HCT116 (cell line): Measurements from ENCODE around the gene HEXB. TPM values are rescaled to one million over a fixed set of nuclear protein-coding genes. Genes with fewer than 3 reads are reported as not detected.

ENCODE experiments used
- ATAC-seq: fragments of 200-7000 bp; cut with Tn5 transposase; 2 replicates; pipeline ENCODE4 v1.9.1; 2020; ENCODE audit warnings: mild to moderate bottlenecking, moderate library complexity
- BruUV-seq: library from RNA; stranded (reverse); fragments of 400-500 nt; replicated peaks from 2 replicates; lab custom pipeline; 2021; lab: Mats Ljungman, UMichigan
- CTCF ChIA-PET: fragments of 300-600 bp; sonication (Branson Sonifier 250); formaldehyde crosslinking; loops from one replicate; lab custom pipeline; 2021; ENCODE audit warnings: antibody characterized with exemption; lab: Charles Lee
- POLR2A ChIA-PET: fragments of 300-600, 350-600 bp; sonication (Branson Sonifier 250); formaldehyde crosslinking; loops from one replicate; lab custom pipeline; 2021; ENCODE audit warnings: antibody characterized with exemption; lab: Charles Lee
- RAD21 ChIA-PET, 2 experiments: fragments of 300-600 bp; sonication (Branson Sonifier 250); formaldehyde crosslinking; loops; one replicate each; lab custom pipeline; 2023; ENCODE audit warnings: low total read pairs in 2 of 2; ENCODE audit not compliant: uncharacterized antibody in 2 of 2, unreplicated experiment in 2 of 2, low non-redundant PET in 1 of 2; lab: Charles Lee
- DNase-seq: peaks from one replicate; pipeline ENCODE4 v3.0.0-alpha.2; 2010; ENCODE audit warnings: low read depth, low spot score
- H2AFZ ChIP-seq: fragments of 200-600 bp; shearing (Covaris generic), sonication (generic); 2 replicates; pipeline ENCODE4 v1.6.1; 2017; ENCODE audit warnings: low read depth, mixed run types, mixed read lengths, antibody characterized with exemption, low read length; ENCODE audit not compliant: poor library complexity, severe bottlenecking
- H3K27ac ChIP-seq: 2 replicates; pipeline ENCODE4 v1.5.1; 2012; ENCODE audit warnings: low read depth, low read length
- H3K27me3 ChIP-seq: fragments of 200-600 bp; sonication (generic); 2 replicates; pipeline ENCODE4 v1.6.1; 2016; ENCODE audit warnings: mixed run types, low read length, mixed read lengths; ENCODE audit not compliant: insufficient read depth
- H3K36me3 ChIP-seq, 2 experiments: fragments of 200-500 bp in 1 of 2; fragments of 200-600 bp in 1 of 2; sonication (Bioruptor generic) in 1 of 2; sonication (generic) in 1 of 2; 2 replicates each; pipeline versions ENCODE4 v1.5.1 to v1.6.1; 2014 to 2016; ENCODE audit warnings: low read length in 2 of 2, inconsistent platforms in 1 of 2, mixed read lengths in 1 of 2, mixed run types in 1 of 2; ENCODE audit not compliant: insufficient read depth in 2 of 2, control insufficient read depth in 1 of 2
- H3K4me1 ChIP-seq, 2 experiments: fragments of 200-600 bp in 1 of 2; sonication (generic) in 1 of 2; 2 replicates each; pipeline versions ENCODE4 v1.5.1 to v1.6.1; 2012 to 2017; ENCODE audit warnings: low read length in 2 of 2, inconsistent platforms in 1 of 2, mild to moderate bottlenecking in 1 of 2, mixed read lengths in 1 of 2, mixed run types in 1 of 2, moderate library complexity in 1 of 2; ENCODE audit not compliant: insufficient read depth in 2 of 2, control insufficient read depth in 1 of 2
- H3K4me2 ChIP-seq: fragments of 200-600 bp; sonication (generic); 2 replicates; pipeline ENCODE4 v1.6.1; 2017; ENCODE audit warnings: mixed run types, low read length, mixed read lengths
- H3K4me3 ChIP-seq, 2 experiments: fragments of 200-600 bp in 1 of 2; sonication (generic) in 1 of 2; replicated peaks in 1 of 2; 2 replicates each; pipeline ENCODE4 v1.5.1; 2011 to 2016; ENCODE audit warnings: low read length in 2 of 2, control low read depth in 1 of 2, low read depth in 1 of 2, mild to moderate bottlenecking in 1 of 2, mixed read lengths in 1 of 2, mixed run types in 1 of 2
- H3K79me2 ChIP-seq: fragments of 200-600 bp; sonication (generic); 2 replicates; pipeline ENCODE4 v1.6.1; 2017; ENCODE audit warnings: mild to moderate bottlenecking, mixed run types, low read length, moderate library complexity, mixed read lengths; ENCODE audit not compliant: insufficient read depth
- H3K9ac ChIP-seq: fragments of 200-600 bp; sonication (generic); 2 replicates; pipeline ENCODE4 v1.6.1; 2016; ENCODE audit warnings: low read length, mixed read lengths
- H3K9me2 ChIP-seq: fragments of 200-600 bp; sonication (generic), shearing (Covaris generic); 2 replicates; pipeline ENCODE4 v1.6.1; 2017; ENCODE audit warnings: mixed run types, mild to moderate bottlenecking, moderate library complexity; ENCODE audit not compliant: insufficient read depth
- H3K9me3 ChIP-seq, 2 experiments: fragments of 200-500 bp in 1 of 2; fragments of 200-600 bp in 1 of 2; sonication (Bioruptor generic) in 1 of 2; sonication (generic) in 1 of 2; 2 replicates each; pipeline ENCODE4 v1.6.1; 2014 to 2017; ENCODE audit warnings: low read length in 2 of 2, mixed read lengths in 2 of 2, inconsistent platforms in 1 of 2, low read depth in 1 of 2, mild to moderate bottlenecking in 1 of 2, mixed run types in 1 of 2, moderate library complexity in 1 of 2; ENCODE audit not compliant: control insufficient read depth in 1 of 2, insufficient read depth in 1 of 2
- H4K20me1 ChIP-seq: fragments of 200-600 bp; sonication (generic), shearing (Covaris generic); 2 replicates; pipeline ENCODE4 v1.6.1; 2017; ENCODE audit warnings: mixed run types, mild to moderate bottlenecking, moderate library complexity; ENCODE audit not compliant: insufficient read depth
- CBX3 ChIP-seq: IDR thresholded peaks from 2 replicates; pipeline ENCODE4 v1.6.1; 2012; ENCODE audit warnings: low read depth
- CEBPB ChIP-seq: IDR thresholded peaks from 2 replicates; pipeline ENCODE4 v1.6.1; 2012; ENCODE audit warnings: low read depth
- EGR1 ChIP-seq: IDR thresholded peaks from 2 replicates; pipeline ENCODE4 v1.6.1; 2012; ENCODE audit warnings: low read depth
- EZH2 ChIP-seq: fragments of 200-600 bp; sonication (generic); IDR thresholded peaks from 2 replicates; pipeline ENCODE4 v1.6.1; 2017; ENCODE audit warnings: antibody characterized with exemption, mixed run types
- EZH2phosphoT487 ChIP-seq: fragments of 200-600 bp; IDR thresholded peaks from 2 replicates; pipeline ENCODE4 v1.6.1; 2018; ENCODE audit warnings: antibody characterized with exemption, borderline replicate concordance
- FOSL1 ChIP-seq: IDR thresholded peaks from 2 replicates; pipeline ENCODE4 v1.6.1; 2012; ENCODE audit warnings: low read depth
- JUND ChIP-seq: IDR thresholded peaks from 2 replicates; pipeline ENCODE4 v1.6.1; 2012
- POLR2A ChIP-seq: IDR thresholded peaks from 2 replicates; pipeline ENCODE4 v1.7.0; 2011; ENCODE audit warnings: borderline replicate concordance; ENCODE audit not compliant: insufficient read depth, insufficient read length; ENCODE audit errors: extremely low read depth
- POLR2AphosphoS5 ChIP-seq: IDR thresholded peaks from 2 replicates; pipeline ENCODE4 v1.6.1; 2011; ENCODE audit warnings: mild to moderate bottlenecking, low read depth, low read length, moderate library complexity
- RAD21 ChIP-seq: IDR thresholded peaks from 2 replicates; pipeline ENCODE4 v1.6.1; 2012; ENCODE audit warnings: low read depth, mild to moderate bottlenecking
- SIN3A ChIP-seq: IDR thresholded peaks from 2 replicates; pipeline ENCODE4 v1.6.1; 2012; ENCODE audit warnings: low read depth
- SP1 ChIP-seq: IDR thresholded peaks from 2 replicates; pipeline ENCODE4 v1.6.1; 2012; ENCODE audit warnings: low read depth
- SRF ChIP-seq: IDR thresholded peaks from 2 replicates; pipeline ENCODE4 v1.6.1; 2012; ENCODE audit warnings: low read depth
- TCF7L2 ChIP-seq: IDR thresholded peaks from 2 replicates; pipeline ENCODE4 v1.7.0; 2011; ENCODE audit warnings: borderline replicate concordance, inconsistent platforms; ENCODE audit not compliant: insufficient read depth, insufficient read length; ENCODE audit errors: extremely low read depth
- YY1 ChIP-seq: IDR thresholded peaks from 2 replicates; pipeline ENCODE4 v1.6.1; 2011; ENCODE audit warnings: low read length, low read depth, moderate library complexity, mild to moderate bottlenecking; ENCODE audit not compliant: insufficient replicate concordance; ENCODE audit errors: extremely low read depth
- ZFX ChIP-seq: fragments of 450-650 bp; IDR thresholded peaks from 2 replicates; pipeline ENCODE4 v1.6.1; 2017
- intact Hi-C: fragments of 100-400 bp; cut with micrococcal nuclease; formaldehyde crosslinking; loops from 2 replicates; pipeline ENCODE4 v1.10.0; 2022
- total RNA-seq: library from RNA; stranded (reverse); gene quantifications from one replicate; pipeline ENCODE4 v1.2.1, GENCODE V29; 2021; ENCODE audit not compliant: unreplicated experiment
- TF ChIP-seq, protein P1 (sequence below): IDR thresholded peaks from 2 replicates; pipeline ENCODE4 v1.6.1; 2011; ENCODE audit warnings: mild to moderate bottlenecking, low read length, moderate library complexity; ENCODE audit not compliant: insufficient replicate concordance; ENCODE audit errors: extremely low read depth
- TF ChIP-seq, protein P2 (sequence below), 3 experiments: fragments of 200-600 bp in 1 of 3; sonication (generic) in 1 of 3; IDR thresholded peaks in 2 of 3; conservative IDR thresholded peaks in 1 of 3; 2 replicates each; pipeline ENCODE4 v1.5.1; 2012 to 2017; ENCODE audit warnings: low read depth in 2 of 3, low read length in 2 of 3, antibody characterized with exemption in 1 of 3, borderline replicate concordance in 1 of 3, control low read depth in 1 of 3, mild to moderate bottlenecking in 1 of 3, mixed read lengths in 1 of 3, mixed run types in 1 of 3, moderate library complexity in 1 of 3; ENCODE audit not compliant: insufficient read depth in 1 of 3
- TF ChIP-seq, protein P3 (sequence below): IDR thresholded peaks from 2 replicates; pipeline ENCODE4 v1.6.1; 2012; ENCODE audit warnings: low read depth
- TF ChIP-seq, protein P4 (sequence below): IDR thresholded peaks from 2 replicates; pipeline ENCODE4 v1.6.1; 2012
- TF ChIP-seq, protein P5 (sequence below): IDR thresholded peaks from 2 replicates; pipeline ENCODE4 v1.6.1; 2012

Gene HEXB
- total RNA-seq, 1 experiment from 2014 or later, result 123 TPM

DNA sequence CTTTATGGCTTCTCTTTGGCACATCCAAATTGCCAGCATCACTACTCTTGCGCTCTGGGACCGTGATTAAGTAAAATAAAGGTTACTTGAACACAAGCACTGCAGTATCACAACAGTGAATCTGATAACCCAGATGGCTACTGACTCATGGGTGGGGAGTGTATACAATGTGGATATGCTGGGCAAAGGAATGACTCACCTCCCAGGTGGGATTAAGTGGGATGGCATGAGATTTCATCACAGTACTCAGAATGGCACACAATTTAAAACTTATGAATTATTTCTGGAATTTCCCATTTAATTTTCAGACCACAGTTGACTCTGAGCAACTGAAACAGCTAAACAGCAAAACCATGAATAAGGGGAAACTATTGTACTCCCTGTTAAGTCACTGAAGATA lies 77.6 kb downstream of the HEXB start:
- DNase-seq, result peak; percentile 76
- Histone ChIP-seq H3K9ac (peak overlapping the region; percentile 11; the same call in 1 of the 2 replicates), H3K36me3 (peaks cover 4 to 17% of the 10 kb centered on the region in 2 experiments; a peak in 3 of 4 replicates), H3K79me2 (peaks cover 74% of the 10 kb centered on the region), H3K4me1 (peaks cover 19 to 42% of the 10 kb centered on the region in 2 experiments; a peak in 3 of 4 replicates), H2AFZ (no peak overlapping the region), H3K27ac (peak overlapping the region; percentile 4; the same call in 1 of the 2 replicates), H3K4me2 (peak overlapping the region; percentile 60), H4K20me1 (no peaks in the 10 kb centered on the region), H3K9me3 (no peaks in the 10 kb centered on the region), H3K27me3 (no peaks in the 10 kb centered on the region), H3K9me2 (no peaks in the 10 kb centered on the region), H3K4me3 (no peak overlapping the region; a peak in 1 of 4 replicates)
- ChIA-PET RAD21 (no interaction called here), POLR2A (no interaction called here), CTCF (interaction anchor here (1.0 kb wide), 1 partner anchor 172 kb away, joined by 3 read pairs; no protein-coding TSS in a partner anchor)
- intact Hi-C loops, result no loop called here
- peak; percentile 41; the same call in 1 of the 2 replicates for ATAC-seq
- BruUV-seq, result no TSS peak
- TF ChIP-seq, protein P1, sequence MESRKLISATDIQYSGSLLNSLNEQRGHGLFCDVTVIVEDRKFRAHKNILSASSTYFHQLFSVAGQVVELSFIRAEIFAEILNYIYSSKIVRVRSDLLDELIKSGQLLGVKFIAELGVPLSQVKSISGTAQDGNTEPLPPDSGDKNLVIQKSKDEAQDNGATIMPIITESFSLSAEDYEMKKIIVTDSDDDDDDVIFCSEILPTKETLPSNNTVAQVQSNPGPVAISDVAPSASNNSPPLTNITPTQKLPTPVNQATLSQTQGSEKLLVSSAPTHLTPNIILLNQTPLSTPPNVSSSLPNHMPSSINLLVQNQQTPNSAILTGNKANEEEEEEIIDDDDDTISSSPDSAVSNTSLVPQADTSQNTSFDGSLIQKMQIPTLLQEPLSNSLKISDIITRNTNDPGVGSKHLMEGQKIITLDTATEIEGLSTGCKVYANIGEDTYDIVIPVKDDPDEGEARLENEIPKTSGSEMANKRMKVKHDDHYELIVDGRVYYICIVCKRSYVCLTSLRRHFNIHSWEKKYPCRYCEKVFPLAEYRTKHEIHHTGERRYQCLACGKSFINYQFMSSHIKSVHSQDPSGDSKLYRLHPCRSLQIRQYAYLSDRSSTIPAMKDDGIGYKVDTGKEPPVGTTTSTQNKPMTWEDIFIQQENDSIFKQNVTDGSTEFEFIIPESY, result no peak
- TF ChIP-seq JUND (peak; percentile 89), CEBPB (peak; percentile 92), FOSL1 (peak; percentile 93), TCF7L2 (no peak), POLR2AphosphoS5 (no peak), SRF (0 out of 2 replicates have a peak, but pooled peaks have one; percentile 26), SIN3A (no peak), YY1 (no peak), EZH2phosphoT487 (no peak), CBX3 (0 out of 2 replicates have a peak, but pooled peaks have one; percentile 32), ZFX (no peak), POLR2A (no peak), SP1 (peak; percentile 74), EGR1 (no peak), EZH2 (no peak), RAD21 (no peak)
- TF ChIP-seq, protein P2, sequence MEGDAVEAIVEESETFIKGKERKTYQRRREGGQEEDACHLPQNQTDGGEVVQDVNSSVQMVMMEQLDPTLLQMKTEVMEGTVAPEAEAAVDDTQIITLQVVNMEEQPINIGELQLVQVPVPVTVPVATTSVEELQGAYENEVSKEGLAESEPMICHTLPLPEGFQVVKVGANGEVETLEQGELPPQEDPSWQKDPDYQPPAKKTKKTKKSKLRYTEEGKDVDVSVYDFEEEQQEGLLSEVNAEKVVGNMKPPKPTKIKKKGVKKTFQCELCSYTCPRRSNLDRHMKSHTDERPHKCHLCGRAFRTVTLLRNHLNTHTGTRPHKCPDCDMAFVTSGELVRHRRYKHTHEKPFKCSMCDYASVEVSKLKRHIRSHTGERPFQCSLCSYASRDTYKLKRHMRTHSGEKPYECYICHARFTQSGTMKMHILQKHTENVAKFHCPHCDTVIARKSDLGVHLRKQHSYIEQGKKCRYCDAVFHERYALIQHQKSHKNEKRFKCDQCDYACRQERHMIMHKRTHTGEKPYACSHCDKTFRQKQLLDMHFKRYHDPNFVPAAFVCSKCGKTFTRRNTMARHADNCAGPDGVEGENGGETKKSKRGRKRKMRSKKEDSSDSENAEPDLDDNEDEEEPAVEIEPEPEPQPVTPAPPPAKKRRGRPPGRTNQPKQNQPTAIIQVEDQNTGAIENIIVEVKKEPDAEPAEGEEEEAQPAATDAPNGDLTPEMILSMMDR (IDR thresholded peaks at IDR 0.05 in 2 of 3, conservative IDR thresholded peaks at IDR 0.05 in 1 of 3; ENCODE audit: borderline replicate concordance in 1 of 3, insufficient read depth in 1 of 3, low read depth in 2 of 3, low read length in 2 of 3), result no peak
- TF ChIP-seq, protein P3, sequence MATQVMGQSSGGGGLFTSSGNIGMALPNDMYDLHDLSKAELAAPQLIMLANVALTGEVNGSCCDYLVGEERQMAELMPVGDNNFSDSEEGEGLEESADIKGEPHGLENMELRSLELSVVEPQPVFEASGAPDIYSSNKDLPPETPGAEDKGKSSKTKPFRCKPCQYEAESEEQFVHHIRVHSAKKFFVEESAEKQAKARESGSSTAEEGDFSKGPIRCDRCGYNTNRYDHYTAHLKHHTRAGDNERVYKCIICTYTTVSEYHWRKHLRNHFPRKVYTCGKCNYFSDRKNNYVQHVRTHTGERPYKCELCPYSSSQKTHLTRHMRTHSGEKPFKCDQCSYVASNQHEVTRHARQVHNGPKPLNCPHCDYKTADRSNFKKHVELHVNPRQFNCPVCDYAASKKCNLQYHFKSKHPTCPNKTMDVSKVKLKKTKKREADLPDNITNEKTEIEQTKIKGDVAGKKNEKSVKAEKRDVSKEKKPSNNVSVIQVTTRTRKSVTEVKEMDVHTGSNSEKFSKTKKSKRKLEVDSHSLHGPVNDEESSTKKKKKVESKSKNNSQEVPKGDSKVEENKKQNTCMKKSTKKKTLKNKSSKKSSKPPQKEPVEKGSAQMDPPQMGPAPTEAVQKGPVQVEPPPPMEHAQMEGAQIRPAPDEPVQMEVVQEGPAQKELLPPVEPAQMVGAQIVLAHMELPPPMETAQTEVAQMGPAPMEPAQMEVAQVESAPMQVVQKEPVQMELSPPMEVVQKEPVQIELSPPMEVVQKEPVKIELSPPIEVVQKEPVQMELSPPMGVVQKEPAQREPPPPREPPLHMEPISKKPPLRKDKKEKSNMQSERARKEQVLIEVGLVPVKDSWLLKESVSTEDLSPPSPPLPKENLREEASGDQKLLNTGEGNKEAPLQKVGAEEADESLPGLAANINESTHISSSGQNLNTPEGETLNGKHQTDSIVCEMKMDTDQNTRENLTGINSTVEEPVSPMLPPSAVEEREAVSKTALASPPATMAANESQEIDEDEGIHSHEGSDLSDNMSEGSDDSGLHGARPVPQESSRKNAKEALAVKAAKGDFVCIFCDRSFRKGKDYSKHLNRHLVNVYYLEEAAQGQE, result no peak
- TF ChIP-seq, protein P4, sequence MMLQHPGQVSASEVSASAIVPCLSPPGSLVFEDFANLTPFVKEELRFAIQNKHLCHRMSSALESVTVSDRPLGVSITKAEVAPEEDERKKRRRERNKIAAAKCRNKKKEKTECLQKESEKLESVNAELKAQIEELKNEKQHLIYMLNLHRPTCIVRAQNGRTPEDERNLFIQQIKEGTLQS, result peak; percentile 85
- TF ChIP-seq, protein P5, sequence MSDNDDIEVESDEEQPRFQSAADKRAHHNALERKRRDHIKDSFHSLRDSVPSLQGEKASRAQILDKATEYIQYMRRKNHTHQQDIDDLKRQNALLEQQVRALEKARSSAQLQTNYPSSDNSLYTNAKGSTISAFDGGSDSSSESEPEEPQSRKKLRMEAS, result no peak; the same call in 1 of the 2 replicates
